GM20000 (cell line): ENCODE measurements around the gene ZNF506.
A peak's percentile ranks its signal among the peaks of the same experiment; 100 is the strongest.
"Not testable (repeated sequence)": the region's sequence is repeated elsewhere in the genome, so short reads cannot be mapped to it uniquely, and the experiment has no call there.

Source experiments
- DNase-seq: peaks from one replicate; pipeline ENCODE4 v3.0.0; 2012; ENCODE audit warnings: low spot score
- CTCF ChIP-seq: IDR thresholded peaks from 2 replicates; pipeline ENCODE4 v1.5.1; 2012; ENCODE audit warnings: mild to moderate bottlenecking, control low read depth; ENCODE audit errors: extremely low read depth, missing control alignments

Gene ZNF506

GRCh38 chr19:19847781-19848180 lies 26.2 kb upstream of the ZNF506 start:
- DNase-seq, result no peak
- no peak for TF ChIP-seq CTCF

DNA sequence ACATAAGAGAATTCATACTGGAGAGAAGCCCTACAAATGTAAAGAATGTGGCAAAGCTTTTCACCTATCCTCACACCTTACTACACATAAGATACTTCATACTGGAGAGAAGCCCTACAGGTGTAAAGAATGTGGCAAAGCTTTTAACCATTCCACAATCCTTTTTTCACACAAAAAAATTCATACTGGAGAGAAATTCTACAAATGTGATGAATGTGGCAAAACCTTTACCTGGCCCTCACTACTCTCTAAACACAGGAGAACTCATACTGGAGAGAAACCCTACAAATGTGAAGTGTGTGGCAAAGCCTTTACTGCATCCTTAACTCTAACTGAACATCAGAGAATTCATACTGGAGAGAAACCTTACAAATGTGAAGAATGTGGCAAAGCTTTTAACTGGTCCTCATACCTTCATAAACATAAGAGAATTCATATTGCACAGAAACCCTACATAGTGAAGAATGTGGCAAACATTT lies 14.0 kb upstream of the ZNF506 start:
- no peak for DNase-seq
- no peak for TF ChIP-seq CTCF

DNA sequence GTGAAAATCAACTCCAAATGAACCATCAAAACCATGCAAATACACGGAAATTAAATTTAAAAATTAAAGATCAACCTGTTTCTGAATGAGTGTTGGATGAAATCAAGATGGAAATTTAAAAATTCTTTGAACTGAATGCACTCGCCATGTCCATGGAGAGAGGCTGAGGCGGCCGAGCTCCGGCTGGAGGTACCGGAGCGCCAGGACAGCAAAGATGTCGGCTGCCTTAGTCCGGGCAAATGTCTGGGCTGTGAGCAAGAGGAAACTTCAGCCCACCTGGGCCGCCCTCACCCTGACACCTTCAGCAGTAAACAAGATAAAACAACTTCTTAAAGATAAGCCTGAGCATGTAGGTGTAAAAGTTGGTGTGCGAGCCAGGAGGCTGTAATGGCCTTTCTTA lies 5.3 kb upstream of the ZNF506 start:
- no peak for DNase-seq
- no peak for TF ChIP-seq CTCF

- peak; percentile 54 for DNase-seq
- no peak for TF ChIP-seq CTCF
Observed at GRCh38 chr19:19823916-19824315, 2.4 kb upstream of the ZNF506 start.

DNA sequence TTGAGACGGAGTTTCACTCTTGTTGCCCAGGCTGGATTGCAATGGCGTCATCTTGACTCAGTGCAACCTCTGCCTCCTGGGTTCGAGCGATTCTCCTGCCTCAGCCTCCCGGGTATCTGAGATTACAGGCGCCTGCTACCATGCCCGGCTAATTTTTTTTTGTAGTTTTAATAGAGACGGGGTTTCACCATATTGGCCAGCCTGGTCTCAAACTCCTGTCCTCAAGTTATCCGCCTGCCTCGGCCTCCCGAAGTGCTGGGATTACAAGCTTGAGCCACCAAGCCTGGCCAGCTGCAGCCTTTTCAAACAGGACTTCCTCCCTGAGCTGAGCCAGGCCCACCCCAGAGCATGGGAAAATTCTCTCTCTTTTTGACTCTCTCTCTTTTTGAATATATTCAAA lies 426 bp upstream of the ZNF506 start:
- DNase-seq, result not testable (repeated sequence)

GRCh38 chr19:19820774-19821320 lies 703 bp downstream of the ZNF506 start:
- TF ChIP-seq CTCF, result no peak
- no peak for DNase-seq

DNA sequence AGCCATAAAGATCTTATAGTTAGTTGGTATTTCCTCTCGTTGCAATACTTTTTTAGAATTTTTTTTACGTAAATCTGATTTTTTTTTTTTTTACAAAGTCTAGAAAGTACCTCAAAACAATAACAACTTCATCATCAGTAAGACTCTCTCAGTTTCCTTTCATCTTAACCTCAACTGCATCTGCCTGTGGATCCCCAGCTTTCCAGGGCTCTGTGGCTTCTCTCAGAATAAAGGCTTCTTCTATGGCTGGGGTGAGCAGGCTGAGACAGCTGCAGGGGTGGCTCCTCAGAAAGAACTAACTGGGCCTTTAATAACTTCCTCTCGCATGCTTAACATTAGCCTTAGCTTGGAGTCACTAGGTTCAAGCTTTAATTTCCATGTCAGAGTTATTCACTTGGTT lies 4.2 kb downstream of the ZNF506 start:
- TF ChIP-seq CTCF, result no peak
- DNase-seq, result no peak

GRCh38 chr19:19816679-19817078 lies 4.9 kb downstream of the ZNF506 start:
- TF ChIP-seq CTCF, result no peak
- DNase-seq, result no peak

DNA sequence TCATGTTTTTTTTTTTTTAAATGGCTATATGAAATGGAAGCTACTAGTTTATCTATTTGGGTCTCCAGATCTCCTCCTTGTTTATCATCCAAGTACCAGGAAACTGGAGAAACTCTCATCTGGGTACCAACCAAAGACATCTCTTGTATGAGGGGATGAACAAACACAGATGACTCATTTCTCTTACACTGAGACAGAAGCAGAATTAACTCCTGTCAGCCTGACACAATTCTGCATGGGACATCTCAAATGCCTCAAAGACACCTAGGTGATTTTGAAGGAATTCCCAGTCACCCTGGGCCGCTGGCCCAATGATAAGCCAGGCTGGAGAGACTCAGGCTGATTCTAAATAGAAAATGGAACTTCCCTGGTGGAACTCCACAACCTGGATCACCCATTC lies 9.6 kb downstream of the ZNF506 start:
- DNase-seq, result not testable (repeated sequence)
